Astrocyte (in vitro differentiated cells and primary cell): ENCODE data around the gene AP1M1.

Experiments
- CTCF ChIP-seq: IDR thresholded peaks from 2 replicates; pipeline ENCODE4 v1.5.1; 2011; ENCODE audit warnings: low read depth, mild to moderate bottlenecking, inconsistent platforms, low read length, moderate library complexity; ENCODE audit not compliant: insufficient read depth
- EZH2 ChIP-seq: IDR thresholded peaks from 2 replicates; pipeline ENCODE4 v1.6.1; 2012; ENCODE audit warnings: mild to moderate bottlenecking, low read length, inconsistent platforms; ENCODE audit not compliant: insufficient read depth

DNA sequence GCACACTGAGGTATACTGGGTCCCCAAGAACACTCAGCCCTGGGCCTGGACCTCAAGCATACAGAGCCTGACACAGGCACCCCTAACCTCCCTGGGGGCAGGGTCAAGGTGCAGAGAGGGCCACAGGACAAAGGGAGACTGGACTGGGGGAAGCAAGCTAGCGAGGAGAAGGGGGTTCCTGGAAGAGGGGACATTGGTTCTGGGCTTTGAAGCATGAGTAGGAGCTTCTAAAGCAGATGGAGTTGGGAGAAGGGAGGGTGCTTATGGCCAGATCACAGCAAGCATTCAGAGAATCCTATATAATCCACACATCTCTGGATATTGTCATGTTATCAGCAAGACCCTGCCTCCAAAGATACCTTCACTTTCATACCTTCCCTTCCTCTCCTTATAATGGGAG, 27.6 kb upstream of the AP1M1 start:
- TF ChIP-seq CTCF, result no peak
- TF ChIP-seq EZH2, result no peak
